ENCODE data around the gene VASH2.
A peak's percentile ranks its signal among the peaks of the same experiment; 100 is the strongest.
"Not testable (repeated sequence)": the region's sequence is repeated elsewhere in the genome, so short reads cannot be mapped to it uniquely, and the experiment has no call there.

The VASH2 gene

GRCh38 chr1:212950243-212951125, at the start of gene VASH2:
VASH2 (plus strand) TSS chr1:212950541; CDS start chr1:212951543, 1,002 bp downstream.
- DNase-seq (ENCODE audit: low spot score), result peak; percentile 81

GRCh38 chr1:212901290-212901689, 49.1 kb upstream of the VASH2 start:
- no peak for DNase-seq (ENCODE audit: low spot score)

- no peak for DNase-seq (ENCODE audit: low spot score)
Observed at GRCh38 chr1:212902054-212902453, 48.3 kb upstream of the VASH2 start.

- DNase-seq (ENCODE audit: low spot score), result no peak
Observed at GRCh38 chr1:212903664-212904063, 46.7 kb upstream of the VASH2 start.

- DNase-seq (ENCODE audit: low spot score), result not testable (repeated sequence)
Observed at GRCh38 chr1:212908071-212908470, 42.3 kb upstream of the VASH2 start.

GRCh38 chr1:212908971-212909370, 41.4 kb upstream of the VASH2 start:
- DNase-seq (ENCODE audit: low spot score), result no peak

GRCh38 chr1:212909652-212910063, 40.7 kb upstream of the VASH2 start:
- DNase-seq (ENCODE audit: low spot score), result no peak

GRCh38 chr1:212910213-212910612, 40.1 kb upstream of the VASH2 start:
- DNase-seq (ENCODE audit: low spot score), result not testable (repeated sequence)

- not testable (repeated sequence) for DNase-seq (ENCODE audit: low spot score)
Observed at GRCh38 chr1:212913638-212914037, 36.7 kb upstream of the VASH2 start.

GRCh38 chr1:212914110-212914509, 36.2 kb upstream of the VASH2 start:
- DNase-seq (ENCODE audit: low spot score), result not testable (repeated sequence)

- DNase-seq (ENCODE audit: low spot score), result no peak
Observed at GRCh38 chr1:212914789-212915188, 35.6 kb upstream of the VASH2 start.

GRCh38 chr1:212915245-212916091, 34.9 kb upstream of the VASH2 start:
- DNase-seq (ENCODE audit: low spot score), result peak; percentile 17

GRCh38 chr1:212916481-212917133, 33.7 kb upstream of the VASH2 start:
- peak; percentile 16 for DNase-seq (ENCODE audit: low spot score)

- DNase-seq (ENCODE audit: low spot score), result no peak
Observed at GRCh38 chr1:212917134-212917485, 33.2 kb upstream of the VASH2 start.

- DNase-seq (ENCODE audit: low spot score), result no peak
Observed at GRCh38 chr1:212917858-212918257, 32.5 kb upstream of the VASH2 start.

GRCh38 chr1:212918824-212919223, 31.5 kb upstream of the VASH2 start:
- DNase-seq (ENCODE audit: low spot score), result no peak

- DNase-seq (ENCODE audit: low spot score), result no peak
Observed at GRCh38 chr1:212920246-212920645, 30.1 kb upstream of the VASH2 start.

- no peak for DNase-seq (ENCODE audit: low spot score)
Observed at GRCh38 chr1:212920896-212921295, 29.4 kb upstream of the VASH2 start.

- DNase-seq (ENCODE audit: low spot score), result no peak
Observed at GRCh38 chr1:212922016-212922415, 28.3 kb upstream of the VASH2 start.

- DNase-seq (ENCODE audit: low spot score), result no peak
Observed at GRCh38 chr1:212926372-212926771, 24.0 kb upstream of the VASH2 start.

GRCh38 chr1:212928323-212929291, 21.7 kb upstream of the VASH2 start:
- no peak for DNase-seq (ENCODE audit: low spot score)
